Choroid plexus epithelial cell (primary cell): ENCODE measurements around the gene KMT5C.

Experiments
- DNase-seq: peaks from one replicate; pipeline ENCODE4 v3.0.0-alpha.2; 2010; ENCODE audit warnings: low read depth
- H3K4me3 ChIP-seq: 2 replicates; pipeline ENCODE4 v1.5.1; 2011; ENCODE audit warnings: low read depth, mild to moderate bottlenecking, control low read depth, low read length, moderate library complexity
- TF ChIP-seq, protein P1 (sequence below): conservative IDR thresholded peaks from 2 replicates; pipeline ENCODE4 v1.5.1; 2011; ENCODE audit warnings: low read depth, mild to moderate bottlenecking, control low read depth, inconsistent platforms, low read length, moderate library complexity

The KMT5C gene

GRCh38 chr19:55368701-55369563 lies 29.3 kb downstream of the KMT5C start:
- H3K4me3 ChIP-seq: peak overlapping the region; percentile 55
- TF ChIP-seq, protein P1, sequence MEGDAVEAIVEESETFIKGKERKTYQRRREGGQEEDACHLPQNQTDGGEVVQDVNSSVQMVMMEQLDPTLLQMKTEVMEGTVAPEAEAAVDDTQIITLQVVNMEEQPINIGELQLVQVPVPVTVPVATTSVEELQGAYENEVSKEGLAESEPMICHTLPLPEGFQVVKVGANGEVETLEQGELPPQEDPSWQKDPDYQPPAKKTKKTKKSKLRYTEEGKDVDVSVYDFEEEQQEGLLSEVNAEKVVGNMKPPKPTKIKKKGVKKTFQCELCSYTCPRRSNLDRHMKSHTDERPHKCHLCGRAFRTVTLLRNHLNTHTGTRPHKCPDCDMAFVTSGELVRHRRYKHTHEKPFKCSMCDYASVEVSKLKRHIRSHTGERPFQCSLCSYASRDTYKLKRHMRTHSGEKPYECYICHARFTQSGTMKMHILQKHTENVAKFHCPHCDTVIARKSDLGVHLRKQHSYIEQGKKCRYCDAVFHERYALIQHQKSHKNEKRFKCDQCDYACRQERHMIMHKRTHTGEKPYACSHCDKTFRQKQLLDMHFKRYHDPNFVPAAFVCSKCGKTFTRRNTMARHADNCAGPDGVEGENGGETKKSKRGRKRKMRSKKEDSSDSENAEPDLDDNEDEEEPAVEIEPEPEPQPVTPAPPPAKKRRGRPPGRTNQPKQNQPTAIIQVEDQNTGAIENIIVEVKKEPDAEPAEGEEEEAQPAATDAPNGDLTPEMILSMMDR: no peak
- no peak for DNase-seq

GRCh38 chr19:55369653-55370304 lies 30.1 kb downstream of the KMT5C start:
- peak; percentile 72 for DNase-seq
- H3K4me3 ChIP-seq: peak overlapping the region; percentile 65
- TF ChIP-seq, protein P1: no peak

DNA sequence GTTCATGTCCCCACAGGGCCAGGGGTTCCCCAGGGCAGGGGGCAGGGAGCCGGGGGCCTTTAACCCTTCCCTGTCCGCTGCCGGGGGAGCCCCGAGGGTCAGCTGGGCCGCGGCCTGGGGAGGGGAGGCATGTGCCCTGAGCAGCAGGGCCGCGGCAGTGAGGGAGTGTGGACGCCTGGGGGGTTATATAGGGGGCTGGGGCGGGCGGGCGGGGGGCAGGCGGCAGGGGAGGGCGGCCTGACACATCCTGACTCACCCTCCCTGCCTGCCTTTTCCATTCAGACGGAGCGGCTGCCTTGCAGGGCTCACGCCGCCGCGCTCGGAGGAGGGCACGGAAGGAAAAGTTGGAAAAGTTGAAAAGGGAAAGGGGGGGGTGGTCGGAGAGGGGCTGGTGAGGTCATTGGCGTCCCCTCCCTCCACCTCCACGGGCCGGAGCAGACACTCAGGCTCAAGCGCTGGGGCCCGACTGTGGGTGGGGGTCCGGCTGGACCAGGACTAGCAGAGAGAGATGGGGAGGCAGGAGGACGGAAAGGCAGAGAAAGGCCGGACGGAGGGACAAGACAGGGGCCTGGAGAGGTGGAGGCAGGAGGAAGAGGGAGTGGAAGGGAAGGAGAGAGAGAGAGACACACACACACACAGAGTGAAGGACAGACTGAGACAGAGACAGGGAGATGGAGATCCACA lies 30.8 kb downstream of the KMT5C start, which contains the start of gene IL11:
TSS of gene IL11 (minus strand) at position 159 of the 684 bp plus-strand sequence. CDS start at position 6, 153 bp downstream.
- TF ChIP-seq, protein P1: no peak
- no peak for DNase-seq
- H3K4me3 ChIP-seq: peak within 1 kb of the TSS; percentile 65

DNA sequence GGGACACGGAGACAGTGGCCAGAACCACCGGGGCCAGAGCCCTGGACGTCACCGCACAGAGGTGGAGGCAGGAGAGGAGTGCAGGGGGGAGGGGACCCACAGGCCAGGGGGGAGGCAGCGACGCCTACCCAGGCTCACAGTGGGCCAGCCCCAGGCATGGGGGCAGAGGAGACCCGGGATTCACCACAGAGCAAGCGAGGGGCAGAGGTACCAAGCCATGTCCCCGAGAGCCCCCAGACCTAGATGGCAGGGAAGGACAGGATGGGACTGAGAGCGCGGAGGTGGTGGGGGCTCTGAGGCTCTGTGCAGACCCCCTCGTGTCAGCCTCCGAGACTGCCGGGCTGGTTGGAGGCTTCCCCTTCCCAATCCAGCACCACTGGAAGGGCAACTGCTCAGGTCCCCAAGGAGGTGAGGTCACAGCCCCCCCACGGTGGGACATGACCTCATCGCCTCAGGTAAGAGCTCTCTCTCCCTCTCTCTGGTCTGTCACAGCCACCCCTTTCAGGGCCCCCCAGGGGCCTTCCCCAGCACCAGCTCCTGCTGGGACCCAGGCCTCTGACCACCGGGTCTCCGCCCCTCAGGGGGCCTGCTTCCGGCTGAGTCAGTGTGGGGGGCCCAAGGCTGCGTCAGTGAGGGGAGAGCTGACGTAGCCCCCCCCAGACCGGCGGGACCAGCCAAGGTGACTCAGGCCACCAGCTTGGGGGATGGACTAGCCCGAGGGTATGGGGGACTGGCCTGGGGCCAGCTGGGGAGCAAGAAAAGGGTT lies 32.8 kb downstream of the KMT5C start:
- TF ChIP-seq, protein P1: no peak
- DNase-seq: no peak
- H3K4me3 ChIP-seq: no peak overlapping the region

DNA sequence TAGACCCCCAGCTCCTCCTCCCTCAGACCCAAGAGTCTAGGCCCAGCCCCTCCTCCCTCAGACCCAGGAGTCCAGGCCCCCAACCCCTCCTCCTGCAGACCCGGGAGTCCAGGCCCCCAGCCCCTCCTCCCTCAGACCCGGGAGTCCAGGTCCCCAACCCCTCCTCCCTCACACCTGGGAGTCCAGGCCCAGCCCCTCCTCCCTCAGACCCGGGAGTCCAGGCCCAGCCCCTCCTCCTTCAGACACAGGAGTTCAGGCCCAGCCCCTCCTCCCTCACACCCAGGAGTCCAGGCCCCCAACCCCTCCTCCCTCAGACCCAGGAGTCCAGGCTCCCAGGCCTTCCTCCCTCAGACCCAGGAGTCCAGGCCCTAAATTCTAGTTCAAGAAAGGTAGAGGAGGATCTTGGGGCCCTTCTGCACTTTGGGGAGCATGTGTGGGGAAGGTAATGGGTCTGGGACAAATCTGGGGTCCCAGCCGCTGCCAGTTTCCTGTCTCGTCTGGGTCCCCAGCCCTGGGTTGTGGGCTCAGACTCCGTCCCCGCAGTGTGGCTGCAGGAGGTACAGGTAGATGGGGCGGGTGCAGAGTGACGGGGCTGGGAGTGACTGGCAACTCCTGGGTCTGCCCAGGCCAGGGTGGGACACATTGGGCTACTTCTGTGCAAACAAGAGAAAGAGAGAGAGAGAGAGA lies 33.8 kb downstream of the KMT5C start:
- no peak for DNase-seq
- TF ChIP-seq, protein P1: no peak
- no peak overlapping the region for H3K4me3 ChIP-seq
